HG03095 (cell line): ENCODE results near the gene ZBTB22.
"Not testable (repeated sequence)": the region's sequence is repeated elsewhere in the genome, so short reads cannot be mapped to it uniquely, and the experiment has no call there.

ENCODE experiments used
- ATAC-seq: cut with Tn5 transposase; IDR thresholded peaks from one replicate; pipeline ENCODE4 v1.9.1; 2021; ENCODE audit warnings: moderate library complexity; ENCODE audit not compliant: unreplicated experiment

ZBTB22 gene, protein sequence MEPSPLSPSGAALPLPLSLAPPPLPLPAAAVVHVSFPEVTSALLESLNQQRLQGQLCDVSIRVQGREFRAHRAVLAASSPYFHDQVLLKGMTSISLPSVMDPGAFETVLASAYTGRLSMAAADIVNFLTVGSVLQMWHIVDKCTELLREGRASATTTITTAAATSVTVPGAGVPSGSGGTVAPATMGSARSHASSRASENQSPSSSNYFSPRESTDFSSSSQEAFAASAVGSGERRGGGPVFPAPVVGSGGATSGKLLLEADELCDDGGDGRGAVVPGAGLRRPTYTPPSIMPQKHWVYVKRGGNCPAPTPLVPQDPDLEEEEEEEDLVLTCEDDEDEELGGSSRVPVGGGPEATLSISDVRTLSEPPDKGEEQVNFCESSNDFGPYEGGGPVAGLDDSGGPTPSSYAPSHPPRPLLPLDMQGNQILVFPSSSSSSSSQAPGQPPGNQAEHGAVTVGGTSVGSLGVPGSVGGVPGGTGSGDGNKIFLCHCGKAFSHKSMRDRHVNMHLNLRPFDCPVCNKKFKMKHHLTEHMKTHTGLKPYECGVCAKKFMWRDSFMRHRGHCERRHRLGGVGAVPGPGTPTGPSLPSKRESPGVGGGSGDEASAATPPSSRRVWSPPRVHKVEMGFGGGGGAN

DNA sequence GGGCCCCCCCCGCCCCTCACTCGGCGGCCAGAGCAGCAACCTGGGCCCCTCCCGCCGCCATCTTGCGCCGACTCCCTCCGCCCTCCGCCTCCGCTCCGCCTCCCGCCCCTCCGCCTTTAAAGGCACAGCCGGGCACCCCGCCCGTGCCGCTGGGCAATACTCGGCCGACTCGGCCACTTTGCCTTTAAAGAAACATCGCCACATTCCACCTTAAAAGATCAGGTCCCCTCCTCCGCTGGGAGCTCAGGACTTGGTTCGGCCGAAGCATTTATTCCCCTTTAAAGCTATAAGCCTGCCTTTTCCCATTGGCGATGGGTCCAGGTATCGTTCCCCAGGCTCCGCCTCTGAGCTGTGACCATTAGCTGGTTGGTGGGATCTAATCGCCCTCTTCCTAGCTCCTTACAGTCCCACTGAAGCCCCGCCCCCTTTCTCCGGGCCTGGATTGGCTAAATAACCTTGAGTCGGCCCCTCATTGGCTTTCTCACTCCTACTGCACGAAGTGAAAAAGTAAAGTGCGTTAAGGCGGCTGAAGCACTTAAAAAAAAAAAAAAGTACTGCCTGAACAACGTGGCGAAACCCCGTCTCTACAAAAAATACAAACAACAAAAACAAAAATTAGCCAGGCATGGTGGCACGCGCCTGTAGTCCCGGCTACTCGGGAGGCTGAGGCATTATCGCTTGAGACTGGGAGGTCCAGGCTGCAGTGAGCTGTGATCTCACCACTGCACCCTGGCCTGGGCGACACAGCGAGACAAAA lies at the start of gene ZBTB22:
Gene ZBTB22, minus strand, starts transcription at position 76 of the 757 bp plus-strand sequence. CDS start 828 bp downstream, outside the sequence.
- ATAC-seq, result peak; percentile 45

DNA sequence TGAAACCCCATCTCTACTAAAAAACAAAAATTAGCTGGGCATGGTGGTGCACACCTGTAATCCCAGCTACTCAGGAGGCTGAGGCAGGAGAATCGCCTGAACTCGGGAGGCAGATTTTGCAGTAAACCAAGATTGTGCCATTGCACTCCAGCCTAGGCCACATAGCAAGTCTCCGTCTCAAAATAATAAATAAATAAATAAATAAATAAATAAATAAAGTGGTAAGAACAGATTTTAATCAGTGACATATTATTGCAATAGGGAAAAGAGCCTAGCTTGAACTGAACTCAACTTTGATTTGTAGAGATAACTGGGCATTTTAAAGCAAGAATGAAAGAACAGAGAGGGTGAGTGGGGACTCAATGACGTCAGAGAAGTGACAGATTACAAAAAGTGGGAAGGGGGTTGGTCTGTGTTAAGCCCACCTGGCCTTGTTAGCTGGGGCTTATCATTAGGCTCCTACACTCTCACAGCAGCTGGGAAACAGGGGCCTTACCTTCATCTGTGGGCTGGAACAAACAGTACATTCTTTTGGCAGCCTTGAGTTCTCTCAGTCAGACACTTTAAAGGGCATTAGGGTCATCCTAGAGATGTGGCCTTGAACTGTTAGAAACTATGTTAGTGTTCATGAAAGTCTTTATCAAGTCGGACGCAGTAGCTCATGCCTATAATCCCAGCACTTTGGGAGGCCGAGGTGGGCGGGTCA lies 49.6 kb upstream of the ZBTB22 start:
- ATAC-seq, result no peak

DNA sequence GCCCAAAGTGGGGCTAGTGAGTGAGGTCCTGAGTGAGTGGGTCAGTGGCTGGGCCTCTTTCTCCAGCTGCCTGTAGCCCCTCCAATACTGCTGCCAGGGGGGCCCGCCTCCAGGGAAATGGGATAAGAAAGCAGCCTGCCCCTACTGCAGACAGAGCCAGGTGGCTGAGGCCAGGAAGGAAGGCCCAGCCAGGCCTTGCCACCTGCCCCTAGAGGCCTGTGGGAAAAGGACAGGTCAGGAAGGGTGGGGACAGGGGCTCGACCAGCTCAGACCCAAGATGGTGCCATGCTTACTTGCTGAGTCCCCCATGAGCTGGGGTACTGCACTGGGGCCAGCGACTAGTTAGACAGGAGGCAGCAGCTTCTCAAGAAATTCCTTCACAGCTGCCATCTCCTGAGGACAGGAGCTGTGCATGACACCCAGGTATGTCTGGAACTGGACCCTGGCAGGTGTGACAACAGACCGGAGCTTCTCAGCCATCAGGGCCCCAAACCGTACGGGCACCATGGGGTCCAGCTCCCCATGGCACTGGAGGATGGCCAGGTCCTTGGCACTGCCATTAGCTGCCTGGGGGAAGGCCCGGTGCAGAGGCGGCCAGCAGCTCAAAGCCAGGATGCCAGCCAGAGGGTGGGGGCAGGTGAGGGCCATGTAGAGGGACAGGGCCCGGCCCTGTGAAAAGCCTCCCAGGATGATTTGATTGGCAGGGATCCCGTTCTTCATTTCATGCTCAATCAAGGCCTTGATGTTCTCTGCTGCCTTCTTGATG lies 47.8 kb upstream of the ZBTB22 start:
- not testable (repeated sequence) for ATAC-seq

DNA sequence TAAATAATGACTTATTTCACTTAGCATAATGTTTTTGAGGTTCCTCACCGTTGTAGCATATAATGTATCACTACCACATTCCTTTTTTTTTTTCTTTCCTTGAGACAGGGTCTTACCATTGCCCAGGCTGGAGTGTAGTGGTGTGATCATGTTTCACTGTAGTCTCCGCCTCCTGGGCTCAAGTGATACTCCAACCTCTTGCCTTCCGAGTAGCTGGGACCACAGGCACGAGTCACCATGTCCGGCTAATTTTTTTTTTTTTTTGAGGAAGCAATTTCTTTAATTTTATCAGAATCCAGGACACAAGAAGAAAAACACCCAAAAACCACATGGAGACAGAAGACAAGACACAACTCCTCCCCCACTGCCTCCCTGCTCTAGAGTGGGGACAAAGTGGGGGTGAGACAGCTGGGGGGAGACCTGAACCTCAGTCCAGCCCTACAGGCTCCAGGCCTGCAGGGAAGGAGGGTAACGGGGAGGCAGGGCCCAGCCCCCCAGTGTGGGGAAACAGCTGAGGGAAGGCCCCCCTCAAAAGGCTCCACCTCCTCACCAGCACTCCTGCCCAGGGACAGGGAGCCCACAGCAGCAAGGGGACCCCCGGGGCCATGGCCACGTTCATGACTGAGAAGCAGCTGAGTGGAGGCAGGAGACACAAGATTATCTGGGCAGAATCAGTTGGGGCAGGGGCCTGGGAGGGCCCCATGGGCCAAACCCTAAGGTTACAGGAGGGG lies 47.1 kb upstream of the ZBTB22 start:
- not testable (repeated sequence) for ATAC-seq

DNA sequence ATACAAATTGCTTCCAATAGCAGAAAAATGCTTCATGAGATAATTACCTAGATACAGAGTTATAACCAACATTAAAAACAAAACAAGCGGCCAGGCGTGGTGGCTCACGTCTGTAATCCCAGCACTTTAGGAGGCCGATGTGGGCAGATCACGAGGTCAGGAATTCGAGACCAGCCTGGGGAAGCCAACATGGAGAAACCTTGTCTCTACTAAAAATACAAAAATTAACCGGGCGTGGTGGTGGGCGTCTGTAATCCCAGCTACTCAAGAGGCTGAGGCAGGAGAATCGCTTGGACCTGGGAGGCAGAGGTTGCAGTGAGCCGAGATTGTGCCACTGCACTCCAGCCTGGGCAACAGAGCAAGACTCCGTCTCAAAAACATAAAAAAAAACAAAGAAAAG lies 45.9 kb upstream of the ZBTB22 start:
- not testable (repeated sequence) for ATAC-seq

DNA sequence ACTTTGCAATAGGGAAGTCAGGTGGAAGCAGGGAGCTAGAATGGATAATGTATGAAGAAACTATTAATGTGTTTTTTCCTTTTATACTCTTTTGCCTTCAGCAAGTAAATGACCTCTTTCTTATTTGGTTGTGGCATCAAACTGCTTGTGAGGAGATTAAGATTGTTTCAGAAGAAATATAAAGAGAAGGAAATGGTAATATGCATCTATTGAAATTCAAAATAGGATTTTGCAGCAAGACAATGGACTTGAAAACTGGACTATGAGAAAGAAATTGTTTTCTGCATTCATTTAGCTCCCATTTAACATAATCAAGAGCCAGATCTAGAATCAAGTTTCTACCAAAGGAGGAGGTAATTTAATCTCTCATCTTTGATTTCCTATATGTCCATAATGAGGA lies 41.8 kb upstream of the ZBTB22 start:
- ATAC-seq, result no peak

DNA sequence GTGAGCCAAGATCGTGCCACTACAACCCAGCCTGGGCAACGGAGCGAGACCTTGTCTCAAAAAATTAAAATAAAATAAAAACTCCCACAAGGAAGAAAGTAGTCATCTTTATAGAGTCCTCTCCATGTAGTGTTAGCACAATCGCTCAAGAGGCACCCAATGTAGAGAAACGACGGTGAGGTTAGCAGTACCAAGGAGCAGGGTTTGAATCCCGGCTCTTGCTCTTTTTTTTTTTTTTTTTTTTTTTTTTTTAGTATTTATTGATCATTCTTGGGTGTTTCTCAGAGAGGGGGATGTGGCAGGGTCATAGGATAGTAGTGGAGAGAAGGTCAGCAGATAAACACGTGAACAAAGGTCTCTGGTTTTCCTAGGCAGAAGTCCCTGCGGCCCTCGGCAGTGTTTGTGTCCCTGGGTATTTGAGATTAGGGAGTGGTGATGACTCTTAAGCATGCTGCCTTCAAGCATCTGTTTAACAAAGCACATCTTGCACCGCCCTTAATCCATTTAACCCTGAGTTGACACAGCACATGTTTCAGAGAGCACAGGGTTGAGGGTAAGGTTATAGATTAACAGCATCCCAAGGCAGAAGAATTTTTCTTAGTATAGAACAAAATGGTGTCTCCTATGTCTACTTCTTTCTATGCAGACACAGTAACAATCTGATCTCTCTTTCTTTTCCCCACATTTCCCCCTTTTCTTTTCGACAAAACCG lies 39.8 kb upstream of the ZBTB22 start:
- not testable (repeated sequence) for ATAC-seq

DNA sequence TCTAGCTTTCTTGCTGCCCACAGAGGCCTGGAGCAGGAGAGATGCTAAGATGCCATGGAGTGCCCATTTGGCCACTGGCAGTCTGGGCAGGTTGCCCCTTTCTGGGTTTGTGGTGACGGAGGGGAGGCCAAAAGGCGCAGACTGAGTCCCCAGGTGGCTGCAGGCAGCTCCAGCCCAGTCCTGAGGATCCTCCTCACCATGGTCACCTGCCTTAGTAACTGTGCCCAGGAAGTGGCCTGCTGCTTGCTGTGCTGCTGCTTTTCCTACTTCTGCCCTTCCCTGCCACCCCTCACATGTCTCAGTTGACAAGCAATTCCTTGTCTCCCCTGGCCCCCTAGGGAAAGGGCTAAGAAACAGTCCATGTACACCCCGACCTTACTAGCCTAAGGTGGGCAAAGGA lies 38.8 kb upstream of the ZBTB22 start:
- ATAC-seq, result no peak

DNA sequence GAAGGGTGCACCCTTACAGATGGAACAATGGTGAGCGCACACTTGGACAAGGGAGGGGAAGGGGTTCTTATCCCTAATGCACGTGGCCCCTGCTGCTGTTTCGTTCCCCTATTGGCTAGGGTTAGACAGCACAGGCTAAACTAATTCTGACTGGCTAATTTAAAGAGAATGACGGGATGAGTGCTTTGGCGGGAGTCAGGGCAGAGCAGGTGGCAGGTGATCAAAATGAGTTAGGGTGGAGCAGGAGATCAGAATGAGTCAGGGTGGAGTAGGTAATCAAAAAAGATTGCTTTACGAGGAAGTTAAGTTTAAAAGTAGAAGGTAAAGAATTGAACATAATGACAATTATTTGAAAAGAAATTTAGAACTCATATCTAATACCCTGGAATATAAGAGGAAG lies 38.3 kb upstream of the ZBTB22 start:
- not testable (repeated sequence) for ATAC-seq

DNA sequence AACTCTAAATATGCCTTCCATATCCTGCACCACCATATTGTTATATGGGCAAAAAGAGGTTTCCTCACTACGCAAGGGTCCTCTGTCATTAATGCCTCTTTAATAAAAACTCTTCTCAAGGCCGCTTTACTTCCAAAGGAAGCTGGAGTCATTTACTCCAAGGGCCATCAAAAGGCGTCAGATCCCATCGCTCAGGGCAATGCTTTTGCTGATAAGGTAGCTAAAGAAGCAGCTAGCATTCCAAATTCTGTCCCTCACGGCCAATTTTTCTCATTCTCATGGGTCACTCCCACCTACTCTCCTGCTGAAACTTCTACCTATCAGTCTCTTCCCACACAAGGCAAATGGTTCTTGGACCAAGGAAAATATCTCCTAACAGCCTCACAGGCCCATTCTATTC lies 30.3 kb upstream of the ZBTB22 start:
- no peak for ATAC-seq

DNA sequence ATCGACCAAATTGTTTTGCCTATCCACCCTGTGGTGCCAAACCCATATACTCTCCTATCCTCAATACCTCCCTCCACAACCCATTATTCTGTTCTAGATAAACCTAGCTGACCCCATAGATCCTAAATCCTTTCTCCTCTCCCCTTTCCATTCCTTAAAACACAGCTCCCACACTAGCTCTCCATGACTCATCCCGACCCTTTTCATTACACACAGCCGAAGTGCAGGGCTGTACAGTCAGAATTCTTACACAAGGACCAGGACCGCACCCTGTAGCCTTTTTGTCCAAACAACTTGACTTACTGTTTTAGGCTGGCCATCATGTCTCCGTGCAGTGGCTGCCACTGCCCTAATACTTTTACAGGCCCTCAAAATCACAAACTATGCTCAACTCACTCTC lies 29.4 kb upstream of the ZBTB22 start:
- ATAC-seq, result not testable (repeated sequence)

DNA sequence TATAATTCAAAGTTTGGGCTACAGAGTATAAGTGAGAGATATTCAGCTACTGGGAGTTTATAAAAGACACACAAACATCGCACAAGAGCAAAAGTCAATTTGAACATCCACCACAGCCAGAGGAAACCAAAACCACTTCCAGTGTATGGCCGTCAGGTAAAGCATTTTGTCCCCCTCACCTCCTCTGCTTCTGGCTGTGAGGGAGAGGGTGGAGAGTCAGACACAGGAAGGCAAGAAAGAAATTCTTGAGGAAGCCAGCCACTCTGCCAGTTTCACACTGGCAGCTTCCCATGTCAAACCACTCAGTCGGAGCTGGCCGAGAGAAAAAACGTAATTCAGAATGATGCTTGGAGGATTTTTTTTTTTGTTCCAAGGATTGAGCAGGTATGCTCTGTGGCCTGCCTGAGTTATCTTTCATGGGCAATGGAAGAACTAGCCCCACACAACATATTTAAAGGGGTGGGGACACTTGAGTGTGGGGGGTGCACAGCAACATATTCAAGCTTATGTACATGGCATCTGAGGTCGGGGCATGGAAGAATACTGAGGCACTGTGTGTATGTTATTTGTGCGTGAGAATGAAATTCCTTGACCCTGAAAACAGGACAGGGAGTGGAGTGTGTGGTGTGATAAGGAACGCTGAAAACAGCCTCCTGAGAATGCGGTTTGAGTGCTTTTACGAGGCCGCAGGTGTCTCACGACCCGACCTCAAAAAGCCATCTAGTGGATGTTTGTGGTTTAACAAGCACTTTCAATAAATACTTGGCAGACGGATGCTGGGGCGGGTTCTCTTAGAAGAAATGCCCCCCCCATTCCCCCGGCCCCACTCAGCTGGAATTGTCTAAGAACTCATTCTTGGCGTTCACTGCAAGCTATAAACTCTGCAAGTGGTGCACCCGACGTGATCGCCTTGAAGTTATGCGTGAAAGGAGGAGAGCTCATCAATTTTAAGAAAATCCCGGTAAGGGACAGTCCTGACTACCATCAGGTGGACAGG lies 27.5 kb upstream of the ZBTB22 start:
- no peak for ATAC-seq

DNA sequence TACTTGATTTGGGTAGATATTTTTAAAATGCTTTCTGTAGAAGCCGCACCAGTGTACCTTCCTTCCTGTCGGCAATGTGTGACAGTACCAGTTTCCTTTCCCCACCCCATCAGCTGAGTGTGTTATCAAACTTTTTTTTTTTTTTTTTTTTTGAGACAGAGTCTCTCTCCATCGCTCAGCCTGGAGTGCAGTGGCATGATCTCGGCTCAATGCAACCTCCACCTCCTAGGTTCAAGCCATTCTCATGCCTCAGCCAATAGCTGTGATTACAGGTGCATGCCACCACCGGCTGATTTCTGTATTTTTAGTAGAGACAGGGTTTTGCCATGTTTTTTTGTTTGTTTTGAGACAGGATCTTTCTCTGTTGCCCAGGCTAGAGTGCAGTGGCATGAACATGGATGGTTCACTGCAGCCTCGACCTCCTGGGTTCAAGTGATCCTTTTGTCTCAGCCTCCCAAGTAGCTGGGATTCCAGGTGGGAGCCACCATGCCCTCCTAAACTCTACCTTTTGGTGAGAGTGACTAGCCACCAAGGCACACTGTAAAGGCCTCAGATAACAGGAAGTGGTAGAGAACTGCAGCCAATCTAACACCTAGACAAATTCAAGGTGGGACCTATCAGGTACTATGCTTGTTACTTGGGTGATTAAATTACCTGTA lies 26.5 kb upstream of the ZBTB22 start:
- no peak for ATAC-seq

DNA sequence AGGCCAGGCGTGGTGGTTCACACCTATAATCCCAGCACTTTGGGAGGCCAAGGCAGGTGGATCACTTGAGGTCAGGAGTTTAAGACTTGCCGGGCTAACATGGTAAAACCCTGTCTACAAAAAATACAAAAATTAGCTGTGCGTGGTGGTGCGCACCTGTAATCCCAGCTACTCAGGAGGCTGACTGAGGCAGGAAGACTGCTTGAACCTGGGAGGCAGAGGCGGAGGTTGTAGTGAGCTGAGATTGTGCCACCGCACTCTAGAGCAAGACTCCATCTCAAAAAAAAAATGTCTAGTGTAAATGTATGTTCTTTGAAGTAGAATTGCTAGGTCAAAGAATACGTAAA lies 26.0 kb upstream of the ZBTB22 start:
- not testable (repeated sequence) for ATAC-seq

DNA sequence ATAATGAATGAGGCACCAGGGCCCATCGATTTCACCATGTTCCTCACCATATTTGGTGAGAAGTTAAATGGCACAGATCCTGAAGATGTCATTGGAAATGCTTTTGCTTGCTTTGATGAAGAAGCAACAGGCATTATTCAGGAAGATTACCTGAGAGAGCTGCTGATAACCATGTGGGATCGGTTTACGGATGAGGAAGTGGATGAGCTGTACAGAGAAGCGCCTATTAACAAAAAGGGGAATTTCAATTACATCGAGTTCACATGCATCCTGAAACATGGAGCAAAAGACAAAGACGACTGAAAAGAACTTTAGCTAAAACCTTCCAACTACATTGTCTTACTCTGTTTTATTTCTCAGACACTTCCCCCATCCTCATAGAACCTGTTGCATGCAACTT lies 21.6 kb upstream of the ZBTB22 start:
- ATAC-seq, result no peak

DNA sequence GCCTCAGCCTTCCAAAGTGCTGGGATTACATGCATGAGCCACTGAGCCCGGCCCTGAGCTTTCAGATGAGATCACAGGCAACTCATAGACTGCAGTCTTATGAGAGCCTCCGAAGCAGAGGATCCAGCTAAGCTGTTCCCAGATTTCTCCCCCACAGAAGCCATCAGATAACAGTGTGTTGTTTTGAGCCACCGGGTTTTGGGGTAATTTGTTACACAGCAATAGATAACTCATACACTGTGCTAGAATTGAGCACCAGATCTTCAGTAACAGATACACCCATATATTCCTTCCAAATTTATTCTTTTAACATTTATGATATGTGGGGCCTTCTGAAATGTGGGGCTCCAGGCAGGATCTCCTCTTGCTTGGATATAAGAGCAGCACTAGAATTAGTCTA lies 19.0 kb upstream of the ZBTB22 start:
- no peak for ATAC-seq

DNA sequence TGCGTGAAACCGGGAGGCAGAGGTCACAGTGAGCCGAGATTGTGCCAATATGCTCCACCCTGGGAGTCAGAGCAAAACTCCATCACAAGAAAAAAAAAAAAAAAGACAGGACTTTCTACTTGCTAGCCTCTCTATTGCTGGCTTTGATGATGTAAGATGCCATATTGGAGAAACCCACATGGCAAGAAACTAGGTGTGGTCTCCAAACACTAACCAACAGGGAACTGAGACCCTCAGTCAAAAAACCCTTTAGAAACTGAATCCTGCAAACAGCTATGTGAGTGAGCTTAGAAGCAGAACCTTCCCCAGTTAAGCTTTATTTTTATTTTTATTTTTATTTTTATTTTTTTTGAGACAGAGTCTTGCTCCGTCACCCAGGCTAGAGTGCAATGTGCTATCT lies 18.4 kb upstream of the ZBTB22 start:
- ATAC-seq, result no peak
